NCI-H128 (cell line): ENCODE results near the gene KDM6A.

ENCODE experiments used
- DNase-seq: peaks from one replicate; lab custom pipeline; 2025; ENCODE audit not compliant: unreplicated experiment; lab: John Stamatoyannopoulos, UW

Gene KDM6A

GRCh38 chrX:45157647-45158046 is 284.7 kb downstream of the KDM6A start:
- no peak for DNase-seq
